Inferior parietal cortex (tissue), 1 donor: ENCODE measurements around the gene SPTBN5.

ENCODE experiments used
- DNase-seq: peaks from one replicate; pipeline ENCODE4 v3.0.0-alpha.2; 2016; ENCODE audit errors: extremely low spot score

The SPTBN5 gene

GRCh38 chr15:41804916-41805666 lies 88.8 kb downstream of the SPTBN5 start:
- DNase-seq, result no peak

GRCh38 chr15:41804361-41804760 lies 89.5 kb downstream of the SPTBN5 start:
- no peak for DNase-seq

GRCh38 chr15:41801850-41802455 lies 91.9 kb downstream of the SPTBN5 start:
- no peak for DNase-seq

GRCh38 chr15:41801185-41801584 lies 92.7 kb downstream of the SPTBN5 start:
- no peak for DNase-seq

GRCh38 chr15:41799488-41799805 lies 94.4 kb downstream of the SPTBN5 start:
- no peak for DNase-seq

GRCh38 chr15:41798607-41799487 lies 95.0 kb downstream of the SPTBN5 start:
- DNase-seq, result no peak
